HG02943 (cell line): ENCODE results near the gene MBTD1.
"Not testable (repeated sequence)": the region's sequence is repeated elsewhere in the genome, so short reads cannot be mapped to it uniquely, and the experiment has no call there.

Source experiments
- ATAC-seq: cut with Tn5 transposase; IDR thresholded peaks from one replicate; pipeline ENCODE4 v1.9.1; 2021; ENCODE audit warnings: mild to moderate bottlenecking, low read depth, moderate library complexity; ENCODE audit not compliant: unreplicated experiment

Gene MBTD1

DNA sequence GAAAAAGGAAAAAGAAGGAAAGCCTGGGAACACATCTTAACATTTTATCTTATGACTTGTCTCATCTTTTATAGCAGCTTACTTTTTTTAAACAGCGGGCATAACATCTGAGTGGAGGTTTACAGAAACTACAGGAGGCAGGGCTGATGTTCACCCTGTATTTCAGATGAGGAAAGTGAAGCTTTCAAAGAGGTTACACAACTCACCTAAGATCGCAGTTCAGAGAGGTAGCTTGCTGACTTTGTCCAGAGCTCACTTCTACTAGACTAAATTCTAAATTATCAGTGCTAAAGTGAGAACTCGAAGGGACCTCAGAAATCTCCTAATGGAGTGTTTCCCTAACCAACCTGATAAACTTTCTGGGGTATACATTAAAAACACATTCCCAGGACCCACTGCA, 3.7 kb downstream of the MBTD1 start:
- ATAC-seq: no peak

DNA sequence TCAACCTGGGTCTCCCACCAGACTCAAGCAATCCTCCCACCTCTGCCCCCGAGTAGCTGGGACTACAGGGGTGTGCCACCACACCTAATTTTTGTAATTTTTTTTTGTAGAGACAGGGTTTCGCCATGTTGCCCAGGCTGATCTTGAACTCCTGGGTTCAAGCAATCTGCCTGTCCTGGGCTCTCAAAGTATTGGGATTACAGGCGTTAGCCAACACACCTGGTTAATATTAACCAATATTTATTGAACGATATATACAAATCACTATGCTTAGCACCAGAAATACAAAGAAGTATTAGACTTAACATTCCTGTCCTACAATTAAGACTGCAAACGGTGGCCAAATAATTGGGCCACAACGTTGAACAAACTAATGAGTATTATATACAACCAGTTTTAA, 4.2 kb downstream of the MBTD1 start:
- ATAC-seq: no peak

DNA sequence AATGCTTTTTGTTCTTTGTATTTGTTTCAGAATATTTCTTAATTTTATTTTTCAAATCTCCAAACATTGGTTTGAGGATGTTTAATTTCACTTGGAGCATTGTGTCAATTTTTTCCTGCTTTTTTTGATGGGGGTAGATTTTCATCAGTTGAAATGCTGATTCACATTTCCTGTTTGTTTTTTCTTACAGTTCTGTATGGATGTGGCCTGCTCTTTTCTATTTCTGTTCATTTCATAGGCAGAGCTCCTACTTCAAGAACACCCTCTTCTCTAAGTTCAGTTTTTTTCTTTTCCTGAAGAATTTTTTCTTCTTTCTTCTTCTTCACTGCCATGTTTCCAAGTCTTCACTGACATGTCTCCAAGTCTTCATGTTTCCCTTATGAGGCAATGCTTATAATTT, 8.8 kb downstream of the MBTD1 start:
- ATAC-seq: no peak

DNA sequence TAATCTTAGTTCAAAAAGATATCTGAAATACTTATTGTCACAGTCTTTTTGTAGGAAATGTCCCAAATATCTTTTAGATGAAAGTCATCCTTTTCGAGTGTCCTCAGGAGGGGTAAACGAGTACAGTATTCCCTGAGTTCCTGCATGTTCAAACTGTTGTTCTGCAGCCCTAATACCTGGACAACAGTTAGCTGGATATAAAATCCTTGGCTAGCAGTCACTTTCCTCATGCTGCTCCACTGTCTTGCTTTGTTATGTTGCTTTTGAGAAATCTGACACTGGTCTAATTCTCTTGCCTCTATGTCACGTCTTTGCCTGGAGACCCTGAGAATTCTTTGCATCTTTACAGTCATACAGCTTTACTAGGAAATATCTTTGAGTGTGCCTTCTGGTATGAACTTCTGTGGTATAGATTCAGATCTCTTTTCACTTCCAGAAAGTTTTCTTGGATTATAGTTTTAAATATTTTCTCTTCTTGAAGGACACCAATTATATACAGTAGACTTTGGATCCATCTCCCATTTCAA, 9.5 kb downstream of the MBTD1 start:
- no peak for ATAC-seq

DNA sequence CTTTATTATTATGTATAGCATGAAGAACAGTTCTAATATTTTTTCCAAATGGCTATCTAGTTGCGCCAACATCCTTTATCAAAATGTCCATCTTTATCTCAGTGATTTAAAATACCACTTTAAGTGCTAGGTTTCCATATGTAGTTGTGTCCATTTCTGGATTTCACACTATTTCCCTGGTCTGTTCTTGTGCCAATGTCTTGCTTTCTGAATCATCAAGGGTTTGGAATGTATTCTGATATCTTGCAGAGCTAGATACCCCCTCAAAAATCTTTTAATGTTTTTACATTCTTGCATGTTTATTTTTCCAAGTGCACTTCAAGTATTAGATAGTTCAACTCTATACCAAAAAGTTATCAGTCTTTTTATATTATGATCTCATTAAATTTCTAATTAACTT, 14.3 kb downstream of the MBTD1 start:
- no peak for ATAC-seq

DNA sequence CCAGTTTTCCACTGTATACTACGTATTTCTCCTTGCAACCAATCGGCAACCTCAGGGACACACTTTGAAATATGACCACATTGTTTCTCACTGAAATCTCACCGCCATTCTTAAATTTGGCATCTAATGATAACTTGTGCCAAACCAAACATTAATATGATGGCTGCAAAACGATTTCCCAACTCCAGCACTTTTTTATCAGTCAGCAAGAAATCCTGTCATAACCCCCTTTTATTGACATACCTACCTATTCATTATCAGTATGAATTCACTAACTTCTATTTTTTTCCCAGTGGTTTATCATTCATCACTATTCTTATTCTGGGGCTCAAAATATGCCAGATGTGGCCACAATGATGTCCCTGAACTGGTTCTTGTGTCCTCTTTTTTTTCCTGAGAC, 15.8 kb downstream of the MBTD1 start:
- no peak for ATAC-seq

DNA sequence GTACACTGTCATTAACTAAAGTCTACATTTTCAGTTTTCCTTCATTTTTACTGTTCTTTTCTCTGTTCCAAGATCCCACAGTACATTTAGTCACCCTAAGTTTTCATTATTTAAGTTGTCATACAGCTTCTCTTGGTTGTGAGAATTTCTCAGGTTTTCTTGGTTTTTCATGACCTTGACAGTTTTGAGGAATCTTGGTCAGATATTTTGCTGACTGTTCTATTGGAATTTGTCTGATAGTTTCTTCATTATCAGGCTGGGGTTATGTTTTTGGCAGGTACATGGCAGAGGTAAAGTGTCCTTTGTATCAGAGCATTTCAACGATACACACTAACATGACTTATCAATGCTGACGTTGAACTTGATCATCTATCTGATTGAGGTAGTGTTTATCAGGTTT, 19.6 kb downstream of the MBTD1 start:
- ATAC-seq: no peak

DNA sequence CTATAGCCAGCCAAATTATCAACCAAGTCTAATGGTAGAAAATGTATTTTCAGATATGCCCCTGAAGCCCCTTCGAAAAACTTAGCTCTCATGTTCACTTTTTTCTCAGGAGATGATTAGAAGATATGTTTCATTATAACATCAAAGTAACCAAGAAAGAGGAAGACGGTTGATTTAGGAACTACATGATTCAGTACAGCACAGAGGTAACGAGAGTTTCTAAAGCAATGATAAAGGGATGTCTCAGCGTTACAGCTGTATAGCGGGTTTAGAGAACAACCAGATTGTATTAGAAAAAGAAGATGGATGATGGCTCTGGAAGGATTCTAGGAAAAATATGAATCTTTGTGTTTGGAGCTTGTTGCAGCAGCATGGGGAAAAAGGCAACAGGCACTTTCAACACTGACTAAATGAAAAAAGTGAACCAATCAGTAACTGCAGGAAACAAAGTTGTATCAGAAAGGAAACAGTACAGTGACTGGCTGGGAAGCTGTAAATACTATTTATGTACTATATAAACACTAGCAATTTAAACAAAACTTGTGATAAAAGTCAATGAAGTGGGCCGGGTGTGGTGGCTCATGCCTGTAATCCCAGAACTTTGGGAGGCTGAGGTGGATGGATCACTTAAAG, 21.5 kb downstream of the MBTD1 start:
- ATAC-seq: no peak

DNA sequence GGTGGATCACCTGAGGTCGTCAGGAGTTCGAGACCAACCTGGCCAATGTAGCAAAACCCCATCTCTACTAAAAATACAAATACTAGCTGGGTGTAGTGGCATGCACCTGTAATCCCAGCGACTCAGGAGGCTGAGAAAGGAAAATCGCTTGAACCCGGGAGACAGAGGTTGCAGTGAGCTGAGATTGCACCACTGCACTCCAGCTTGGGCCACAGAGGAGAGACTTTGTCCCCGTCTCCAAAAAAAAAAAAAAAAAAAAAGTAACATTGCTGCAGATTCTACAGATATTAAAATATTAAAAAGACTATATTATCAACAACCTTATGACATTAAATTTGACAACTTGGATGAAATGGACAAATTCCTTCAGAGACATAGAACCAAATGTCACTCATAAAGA, 25.7 kb downstream of the MBTD1 start:
- no peak for ATAC-seq

DNA sequence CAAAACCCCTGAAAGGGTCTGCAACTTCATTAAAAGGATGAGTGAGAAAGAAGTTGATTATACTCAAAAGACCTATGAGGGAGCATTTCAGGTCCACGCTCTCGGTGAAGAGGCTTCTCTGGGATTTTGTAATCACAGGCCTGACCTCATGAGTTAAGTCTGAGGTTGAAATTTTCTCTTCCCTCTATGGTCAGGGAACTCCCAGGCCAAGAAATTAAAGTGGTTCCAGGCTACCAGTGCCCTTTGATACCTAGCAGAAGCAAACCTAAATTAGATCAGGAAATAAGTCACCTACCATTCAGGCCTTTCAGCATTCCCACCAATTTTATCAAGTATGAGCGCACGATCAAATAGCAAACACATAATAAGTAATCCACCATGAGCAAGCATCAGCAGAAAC, 27.9 kb downstream of the MBTD1 start:
- no peak for ATAC-seq

DNA sequence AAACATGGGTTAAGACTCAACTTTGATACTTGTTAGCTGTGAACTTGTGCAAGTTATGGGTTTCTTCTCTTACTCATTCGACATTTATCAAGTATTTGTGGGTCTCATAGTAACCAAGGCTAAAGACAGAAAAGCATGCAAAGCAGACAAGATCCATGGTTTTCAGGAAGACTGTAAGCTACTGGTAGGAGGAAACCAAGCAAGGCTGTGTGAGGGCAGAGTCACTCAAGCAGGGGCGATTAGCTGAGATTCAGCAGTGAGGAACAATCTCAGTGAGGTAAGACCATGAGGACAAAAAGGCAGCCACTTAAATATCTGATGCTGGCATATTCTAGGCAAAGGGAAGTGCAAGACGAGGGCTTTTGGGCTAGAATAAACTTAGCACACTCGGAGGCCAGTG, 29.5 kb downstream of the MBTD1 start:
- ATAC-seq: no peak

DNA sequence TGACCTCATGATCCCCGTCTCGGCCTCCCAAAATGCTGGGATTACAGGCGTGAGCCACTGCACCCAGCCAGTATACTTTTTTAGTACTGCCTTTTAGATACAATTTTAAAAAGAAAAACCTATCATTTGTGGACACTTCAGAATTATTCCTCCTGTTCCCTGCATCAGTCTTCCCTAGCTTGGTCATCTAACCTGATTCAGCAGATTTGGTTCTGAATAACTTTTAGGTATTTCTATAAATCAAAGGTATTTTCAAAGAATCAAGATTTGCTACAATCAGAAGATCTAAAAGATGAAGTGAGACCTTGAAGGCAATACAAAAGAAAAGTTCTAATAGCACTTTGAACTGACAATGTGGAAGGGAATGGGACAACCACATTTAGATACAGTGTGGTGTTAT, 30.0 kb downstream of the MBTD1 start:
- ATAC-seq: no peak

DNA sequence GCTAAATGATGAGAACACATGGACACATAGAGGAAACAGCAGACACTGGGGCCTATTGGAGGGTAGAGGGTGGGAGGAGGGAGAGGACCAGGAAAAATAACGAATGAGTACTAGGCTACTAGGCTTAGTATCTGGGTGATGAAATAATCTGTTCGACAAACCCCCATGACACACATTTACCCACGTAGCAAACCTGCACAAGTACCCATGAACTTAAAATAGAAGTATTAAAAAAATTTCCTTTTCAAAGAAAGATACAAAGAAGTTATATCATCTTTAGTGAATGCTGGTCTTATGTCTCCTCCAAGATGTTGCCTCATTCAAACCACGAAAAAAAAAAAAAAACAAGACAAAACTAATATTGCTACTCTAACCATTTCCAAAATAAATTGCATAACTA, 31.7 kb downstream of the MBTD1 start:
- no peak for ATAC-seq

DNA sequence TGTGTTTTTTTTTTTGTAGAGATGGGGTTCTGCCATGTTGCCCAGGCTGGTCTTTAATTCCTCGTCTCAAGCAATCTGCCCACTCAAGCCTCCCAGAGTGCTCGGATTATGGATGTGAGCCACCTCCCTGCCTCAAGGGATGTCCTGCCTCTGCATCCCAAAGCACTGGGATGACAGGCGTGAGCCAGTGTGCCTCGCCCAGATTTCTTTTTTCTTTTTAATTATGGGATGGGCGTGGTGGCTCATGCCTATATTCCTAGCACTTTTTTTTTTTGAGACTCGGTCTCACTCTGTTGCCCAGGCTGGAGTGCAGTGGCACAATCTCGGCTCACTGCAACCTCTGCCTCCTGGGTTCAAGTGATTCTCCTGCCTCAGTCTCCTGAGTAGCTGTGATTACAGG, 34.3 kb downstream of the MBTD1 start:
- ATAC-seq: not testable (repeated sequence)

DNA sequence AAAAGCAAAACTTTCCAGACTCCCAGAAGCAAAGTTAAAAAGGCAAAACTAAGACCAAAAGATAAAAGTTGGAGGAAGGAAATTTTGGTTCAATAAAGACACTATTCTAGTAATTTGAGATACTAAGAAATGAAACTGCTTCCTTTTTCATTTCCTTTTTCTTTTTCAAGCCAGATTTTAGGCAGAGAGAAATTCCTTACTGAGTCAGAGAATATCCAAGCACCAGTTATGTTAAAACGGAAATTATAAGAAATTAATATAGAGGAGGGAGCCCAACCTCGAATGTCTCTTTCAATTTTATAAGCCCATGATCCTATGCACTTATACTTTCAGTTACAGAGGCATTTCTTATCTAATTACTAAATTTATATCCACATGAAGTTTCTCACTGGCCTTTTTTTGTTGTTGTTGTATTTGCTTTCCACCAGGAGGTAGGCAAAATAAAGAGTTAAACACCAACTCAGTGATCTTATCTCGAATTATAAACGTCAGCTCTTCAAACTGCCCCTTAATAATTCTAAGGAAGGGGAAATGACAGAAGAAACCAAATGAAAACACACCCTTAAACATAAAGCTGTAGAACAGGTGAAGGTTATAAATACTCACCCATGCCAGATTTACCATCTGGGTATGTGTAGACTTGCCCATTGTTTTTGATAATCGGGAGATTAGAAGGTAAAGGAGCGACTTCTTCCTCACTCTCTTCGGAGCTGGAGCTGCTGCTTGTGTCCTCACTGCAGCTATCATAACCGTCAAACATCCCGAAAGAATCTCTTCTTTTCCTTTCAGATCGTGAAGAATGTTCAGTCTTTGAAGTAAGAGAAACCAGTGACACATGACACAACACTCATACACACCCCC, 35.2 kb downstream of the MBTD1 start:
- no peak for ATAC-seq

DNA sequence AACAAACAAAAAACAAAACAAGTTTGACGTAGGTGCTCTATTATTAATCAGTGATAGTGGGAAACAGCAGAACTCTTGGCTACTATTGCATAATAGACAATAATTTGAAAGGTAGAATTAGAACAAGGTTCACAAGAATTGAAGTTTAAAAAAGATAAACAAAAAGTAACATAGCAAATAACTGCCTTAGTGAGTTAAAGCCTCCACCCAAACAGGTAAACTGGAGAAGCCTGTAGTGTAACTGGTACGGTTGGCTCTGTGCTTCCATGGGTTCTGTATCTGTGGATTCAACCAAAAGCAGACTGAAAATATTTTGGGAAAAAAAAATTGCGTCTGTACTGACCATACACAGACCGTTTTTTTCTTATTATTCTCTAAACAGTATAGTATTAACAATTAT, 38.5 kb downstream of the MBTD1 start:
- no peak for ATAC-seq

DNA sequence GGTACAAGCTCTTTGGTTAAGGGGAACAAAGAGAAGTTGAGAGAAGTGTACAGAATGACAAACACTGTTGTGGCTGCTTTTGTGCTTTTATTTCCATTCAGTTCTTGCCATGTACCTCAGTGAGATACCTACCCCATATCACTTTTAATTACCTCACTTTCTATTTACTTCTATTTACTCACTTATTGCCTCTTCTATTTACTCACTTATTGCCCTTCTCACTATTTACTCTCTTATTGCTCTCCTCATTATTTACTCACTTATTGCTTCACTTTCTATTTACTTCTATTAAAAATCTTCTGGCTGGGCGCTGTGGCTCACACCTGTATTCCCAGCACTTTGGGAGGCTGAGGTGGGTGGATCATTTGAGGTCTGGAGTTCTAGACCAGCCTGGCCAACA, 41.9 kb downstream of the MBTD1 start:
- no peak for ATAC-seq

DNA sequence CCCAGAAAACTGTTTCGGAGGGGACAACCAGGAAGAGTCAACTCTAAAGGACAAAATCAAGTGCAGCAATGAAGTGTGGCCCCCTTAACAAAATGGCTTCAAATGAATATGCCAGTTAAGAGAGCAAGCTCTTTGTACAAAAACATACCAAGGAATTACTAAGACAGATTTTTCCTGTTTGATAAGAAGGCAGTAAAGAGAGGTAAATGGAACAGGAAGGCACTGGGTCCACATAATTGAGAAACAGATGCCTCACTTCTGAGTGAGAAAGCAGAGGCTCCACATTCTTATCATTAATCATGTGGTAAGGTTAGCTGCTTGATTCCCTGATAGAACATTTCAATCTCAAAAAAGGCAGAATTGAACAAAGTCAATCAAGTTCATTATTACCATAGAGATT, 44.9 kb downstream of the MBTD1 start:
- no peak for ATAC-seq

DNA sequence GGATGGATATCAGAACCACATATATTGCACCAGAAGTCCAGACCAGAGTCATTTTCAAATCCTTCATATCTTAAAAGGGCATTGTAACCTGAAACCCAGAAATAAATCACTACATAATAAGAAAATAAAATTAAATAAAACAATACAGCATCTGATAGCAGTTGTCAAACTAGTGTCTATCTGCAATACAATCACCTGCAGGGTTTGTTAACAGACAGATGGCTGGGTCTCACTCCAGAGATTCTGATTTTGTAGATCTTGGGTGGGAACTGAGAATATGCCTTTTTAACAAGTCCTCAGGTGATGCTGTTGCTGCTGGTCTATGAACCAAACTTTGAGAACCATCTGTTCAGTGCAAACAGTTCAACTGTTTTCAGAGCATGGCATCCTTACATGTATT, 56.0 kb downstream of the MBTD1 start:
- no peak for ATAC-seq

DNA sequence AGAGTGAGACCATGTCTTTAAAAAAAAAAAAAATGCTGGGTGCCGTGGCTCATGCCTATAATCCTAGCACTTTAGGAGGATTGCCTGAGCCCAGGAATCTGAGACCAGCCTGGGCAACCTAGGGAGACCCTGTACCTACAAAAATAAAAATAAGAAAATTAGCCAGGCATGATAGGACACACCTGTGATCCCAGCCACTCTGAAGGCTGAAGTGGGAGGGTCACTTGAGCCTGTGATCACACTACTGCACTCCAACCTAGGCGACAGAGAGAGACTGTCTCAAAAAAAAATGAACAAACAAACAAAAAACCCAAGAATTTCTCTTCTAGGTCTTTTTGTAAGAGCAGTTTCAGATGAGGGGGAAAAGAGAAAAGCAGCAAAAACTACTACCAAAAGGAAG, 59.0 kb downstream of the MBTD1 start:
- ATAC-seq: no peak

DNA sequence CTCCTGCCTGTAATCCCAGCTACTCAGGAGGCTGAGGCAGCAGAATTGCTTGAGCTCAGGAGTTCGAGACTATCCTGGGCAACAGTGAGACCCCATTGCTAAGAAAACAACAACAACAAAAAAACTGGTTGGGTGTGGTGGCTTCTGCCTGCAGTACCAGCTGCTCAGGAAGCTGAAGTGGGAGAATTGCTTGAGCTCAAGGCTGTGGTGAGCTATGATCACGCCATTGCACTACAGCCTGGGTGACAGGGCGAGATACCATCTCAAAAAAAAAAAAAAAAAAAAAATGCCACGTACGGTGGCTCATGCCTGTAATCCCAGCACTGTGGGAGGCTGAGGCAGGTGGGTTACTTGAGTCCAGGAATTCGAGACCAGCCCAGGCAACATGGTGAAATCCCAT, 59.6 kb downstream of the MBTD1 start:
- ATAC-seq: no peak

DNA sequence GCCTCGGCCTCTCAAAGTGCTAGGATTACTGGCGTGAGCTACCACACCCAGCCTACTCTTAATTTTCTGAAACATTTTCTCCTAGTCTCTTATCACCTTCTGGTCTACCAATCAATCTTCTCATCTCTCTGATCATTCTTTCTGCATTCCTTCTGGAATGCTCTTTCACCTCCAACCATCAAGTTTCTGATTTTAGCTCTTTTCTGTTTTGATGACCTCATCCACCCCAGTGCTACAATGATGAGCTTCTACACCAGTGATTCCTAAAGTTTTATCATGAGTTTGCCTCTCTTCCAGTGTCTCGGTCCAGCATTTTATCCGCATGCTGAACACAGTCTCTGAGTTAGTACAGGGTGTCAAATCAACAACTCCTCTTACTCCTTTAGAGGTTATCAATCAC, 62.1 kb downstream of the MBTD1 start:
- ATAC-seq: no peak
